PFSK-1 (cell line): ENCODE results near the gene RNF145.

ENCODE experiments used
- FOXP2 ChIP-seq: optimal IDR thresholded peaks from 2 replicates; pipeline ENCODE3; 2011; ENCODE audit warnings: borderline replicate concordance, control low read depth, inconsistent platforms; ENCODE audit not compliant: insufficient read depth; ENCODE audit errors: extremely low read length, extremely low read depth
- POLR2AphosphoS5 ChIP-seq: IDR thresholded peaks from 2 replicates; pipeline ENCODE4 v1.6.1; 2012; ENCODE audit warnings: low read depth, mild to moderate bottlenecking, control low read depth, low read length, moderate library complexity
- SIN3A ChIP-seq: IDR thresholded peaks from 2 replicates; pipeline ENCODE4 v1.6.1; 2012; ENCODE audit warnings: mild to moderate bottlenecking, low read length, moderate library complexity, borderline replicate concordance; ENCODE audit not compliant: insufficient read depth
- TAF1 ChIP-seq: IDR thresholded peaks from 2 replicates; pipeline ENCODE4 v1.6.1; 2012; ENCODE audit warnings: low read length, control low read depth, borderline replicate concordance; ENCODE audit not compliant: insufficient read depth
- TF ChIP-seq, protein P1 (sequence below), 2 experiments: IDR thresholded peaks; 2 replicates each; pipeline versions ENCODE4 v1.6.1 to v1.8.0; 2011 to 2012; ENCODE audit warnings: low read depth in 2 of 2, low read length in 2 of 2, control low read depth in 1 of 2, inconsistent platforms in 1 of 2, mild to moderate bottlenecking in 1 of 2, moderate library complexity in 1 of 2; ENCODE audit not compliant: insufficient read depth in 1 of 2

Gene RNF145

DNA sequence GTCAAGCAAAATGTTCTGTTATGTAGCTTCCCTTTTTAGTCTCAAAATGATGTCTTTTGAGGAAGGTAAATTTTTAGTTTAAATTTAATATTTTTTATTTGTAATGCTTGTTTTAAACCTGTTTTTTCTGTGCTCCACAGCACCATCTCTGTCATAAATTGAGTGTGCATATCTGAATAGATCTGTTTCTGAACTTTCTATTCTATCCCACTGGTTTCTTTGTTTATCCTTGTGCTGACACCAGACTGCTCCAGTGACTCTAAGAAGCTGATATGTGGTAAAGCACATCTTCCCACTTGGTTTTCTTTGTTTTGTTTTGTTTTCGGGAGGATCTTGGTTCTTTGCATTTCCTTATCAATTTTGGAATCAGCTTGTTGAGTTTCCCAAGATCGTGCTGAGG lies 7.1 kb upstream of the RNF145 start:
- TF ChIP-seq, protein P1, sequence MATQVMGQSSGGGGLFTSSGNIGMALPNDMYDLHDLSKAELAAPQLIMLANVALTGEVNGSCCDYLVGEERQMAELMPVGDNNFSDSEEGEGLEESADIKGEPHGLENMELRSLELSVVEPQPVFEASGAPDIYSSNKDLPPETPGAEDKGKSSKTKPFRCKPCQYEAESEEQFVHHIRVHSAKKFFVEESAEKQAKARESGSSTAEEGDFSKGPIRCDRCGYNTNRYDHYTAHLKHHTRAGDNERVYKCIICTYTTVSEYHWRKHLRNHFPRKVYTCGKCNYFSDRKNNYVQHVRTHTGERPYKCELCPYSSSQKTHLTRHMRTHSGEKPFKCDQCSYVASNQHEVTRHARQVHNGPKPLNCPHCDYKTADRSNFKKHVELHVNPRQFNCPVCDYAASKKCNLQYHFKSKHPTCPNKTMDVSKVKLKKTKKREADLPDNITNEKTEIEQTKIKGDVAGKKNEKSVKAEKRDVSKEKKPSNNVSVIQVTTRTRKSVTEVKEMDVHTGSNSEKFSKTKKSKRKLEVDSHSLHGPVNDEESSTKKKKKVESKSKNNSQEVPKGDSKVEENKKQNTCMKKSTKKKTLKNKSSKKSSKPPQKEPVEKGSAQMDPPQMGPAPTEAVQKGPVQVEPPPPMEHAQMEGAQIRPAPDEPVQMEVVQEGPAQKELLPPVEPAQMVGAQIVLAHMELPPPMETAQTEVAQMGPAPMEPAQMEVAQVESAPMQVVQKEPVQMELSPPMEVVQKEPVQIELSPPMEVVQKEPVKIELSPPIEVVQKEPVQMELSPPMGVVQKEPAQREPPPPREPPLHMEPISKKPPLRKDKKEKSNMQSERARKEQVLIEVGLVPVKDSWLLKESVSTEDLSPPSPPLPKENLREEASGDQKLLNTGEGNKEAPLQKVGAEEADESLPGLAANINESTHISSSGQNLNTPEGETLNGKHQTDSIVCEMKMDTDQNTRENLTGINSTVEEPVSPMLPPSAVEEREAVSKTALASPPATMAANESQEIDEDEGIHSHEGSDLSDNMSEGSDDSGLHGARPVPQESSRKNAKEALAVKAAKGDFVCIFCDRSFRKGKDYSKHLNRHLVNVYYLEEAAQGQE (IDR thresholded peaks at IDR 0.05; ENCODE audit: insufficient read depth in 1 of 2, low read depth in 2 of 2, low read length in 2 of 2): no peak
- TF ChIP-seq TAF1: no peak
- no peak for TF ChIP-seq SIN3A
- TF ChIP-seq FOXP2: no peak
- TF ChIP-seq POLR2AphosphoS5: no peak

GRCh38 chr5:159215886-159216285 lies 6.5 kb upstream of the RNF145 start:
- TF ChIP-seq, protein P1 (IDR thresholded peaks at IDR 0.05; ENCODE audit: insufficient read depth in 1 of 2, low read depth in 2 of 2, low read length in 2 of 2): no peak
- TF ChIP-seq SIN3A (no peak), POLR2AphosphoS5 (no peak), TAF1 (no peak), FOXP2 (no peak)

DNA sequence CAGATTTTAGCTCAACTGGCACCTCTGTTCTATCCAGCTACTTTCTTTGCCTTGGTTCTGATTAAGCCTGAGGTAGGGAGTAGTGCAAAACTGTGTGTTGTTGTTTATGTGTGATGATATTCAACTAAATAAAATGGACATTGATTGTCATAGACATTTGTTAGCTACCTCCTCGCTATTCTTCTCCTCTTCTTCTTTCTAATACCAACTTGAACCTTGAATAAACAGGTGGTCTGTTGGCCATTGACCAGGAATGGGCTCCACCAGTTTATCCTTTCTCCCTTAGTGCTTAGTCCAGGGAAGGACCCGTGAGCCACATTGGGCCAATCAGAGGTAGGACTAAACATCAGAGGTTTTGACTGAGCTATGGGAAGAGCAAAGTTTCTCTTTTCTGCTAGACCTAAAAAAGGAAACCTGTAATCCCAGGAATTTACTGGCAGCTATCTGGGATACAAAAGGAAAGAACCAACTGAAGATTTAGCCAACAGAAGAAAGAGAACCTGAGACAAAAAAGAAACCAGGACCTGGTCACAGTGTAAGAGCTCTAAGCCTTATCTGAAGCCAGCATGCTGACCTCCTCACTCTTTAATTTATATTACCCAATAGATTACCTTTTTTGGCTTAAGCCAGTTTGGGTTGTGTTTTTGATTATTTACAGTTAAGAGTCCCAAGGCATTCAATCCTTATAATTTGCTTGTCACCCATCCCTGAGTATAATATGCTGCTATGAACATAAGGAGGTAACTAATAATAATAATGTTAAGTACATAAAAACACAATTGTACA lies 5.3 kb upstream of the RNF145 start:
- no peak for TF ChIP-seq TAF1
- no peak for TF ChIP-seq SIN3A
- no peak for TF ChIP-seq FOXP2
- TF ChIP-seq, protein P1 (IDR thresholded peaks at IDR 0.05; ENCODE audit: insufficient read depth in 1 of 2, low read depth in 2 of 2, low read length in 2 of 2): no peak
- no peak for TF ChIP-seq POLR2AphosphoS5

GRCh38 chr5:159212657-159213462 lies 3.5 kb upstream of the RNF145 start:
- TF ChIP-seq, protein P1 (IDR thresholded peaks at IDR 0.05; ENCODE audit: insufficient read depth in 1 of 2, low read depth in 2 of 2, low read length in 2 of 2): no peak
- no peak for TF ChIP-seq FOXP2
- no peak for TF ChIP-seq SIN3A
- TF ChIP-seq TAF1: no peak
- no peak for TF ChIP-seq POLR2AphosphoS5
